GM10266 (cell line): ENCODE measurements around the gene BNIP3.

Source experiments
- DNase-seq: peaks from one replicate; pipeline ENCODE4 v3.0.0; 2012; ENCODE audit errors: extremely low spot score
- CTCF ChIP-seq: IDR thresholded peaks from 2 replicates; pipeline ENCODE4 v1.5.1; 2012; ENCODE audit warnings: mild to moderate bottlenecking, low read depth; ENCODE audit not compliant: control insufficient read depth, insufficient read depth; ENCODE audit errors: missing control alignments

Gene BNIP3

GRCh38 chr10:131928248-131929095 lies 53.3 kb downstream of the BNIP3 start:
- no peak for TF ChIP-seq CTCF
- peak; percentile 72 for DNase-seq

- no peak for DNase-seq
- TF ChIP-seq CTCF: no peak
Measured at GRCh38 chr10:131926743-131927595, 54.8 kb downstream of the BNIP3 start.

- no peak for TF ChIP-seq CTCF
- no peak for DNase-seq
Measured at GRCh38 chr10:131926253-131926652, 55.5 kb downstream of the BNIP3 start.

- no peak for TF ChIP-seq CTCF
- DNase-seq: no peak
Measured at GRCh38 chr10:131925716-131926115, 56.0 kb downstream of the BNIP3 start.

GRCh38 chr10:131925011-131925649 lies 56.6 kb downstream of the BNIP3 start:
- no peak for TF ChIP-seq CTCF
- DNase-seq: no peak

- no peak for DNase-seq
- TF ChIP-seq CTCF: no peak
Measured at GRCh38 chr10:131923038-131923756, 58.5 kb downstream of the BNIP3 start.
